Gastroesophageal sphincter (tissue), 4 donors: ENCODE measurements around the gene COL20A1. TPM values are rescaled to one million over a fixed set of nuclear protein-coding genes. Genes with fewer than 3 reads are reported as not detected.

Experiments
- ATAC-seq: fragments of 150-250 bp; one replicate; pipeline ENCODE4 v1.9.1; 2016; ENCODE audit warnings: mild to moderate bottlenecking, moderate library complexity
- H3K27ac ChIP-seq, 4 donors: fragments of 200-600 bp; sonication (generic) in 3 of 4; 1 replicate in 3 of 4; 2 replicates in 1 of 4; pipeline ENCODE4 v1.5.1; 2016 to 2019
- H3K27me3 ChIP-seq: fragments of 200-600 bp; sonication (generic); one replicate; pipeline ENCODE4 v1.5.1; 2019
- H3K36me3 ChIP-seq, 2 donors: fragments of 200-600 bp; sonication (generic); one replicate each; pipeline ENCODE4 v1.5.1; 2019; ENCODE audit warnings: control low read depth in 1 of 2
- H3K4me1 ChIP-seq, 3 donors: fragments of 200-600 bp; sonication (generic); 1 replicate in 2 of 3; 2 replicates in 1 of 3; pipeline ENCODE4 v1.5.1; 2016 to 2019; ENCODE audit warnings: control low read depth in 2 of 3
- H3K4me3 ChIP-seq, 2 donors: fragments of 200-600 bp; sonication (generic); one replicate each; pipeline ENCODE4 v1.5.1; 2019; ENCODE audit warnings: mild to moderate bottlenecking in 1 of 2, moderate library complexity in 1 of 2
- H3K9me3 ChIP-seq, 3 donors: fragments of 200-600 bp; sonication (generic); one replicate each; pipeline ENCODE4 v1.5.1; 2017 to 2019; ENCODE audit warnings: control low read depth in 2 of 3
- EP300 ChIP-seq: sonication (generic); formaldehyde crosslinking; IDR thresholded peaks from one replicate; pipeline ENCODE4 v1.6.1; 2017; ENCODE audit warnings: antibody characterized with exemption, mild to moderate bottlenecking
- POLR2A ChIP-seq, 2 donors: fragments of 450-650 bp; IDR thresholded peaks; one replicate each; pipeline ENCODE4 v1.6.1; 2017; ENCODE audit warnings: antibody characterized with exemption in 2 of 2, mild to moderate bottlenecking in 2 of 2, moderate library complexity in 1 of 2
- POLR2AphosphoS5 ChIP-seq: sonication (generic); formaldehyde crosslinking; IDR thresholded peaks from one replicate; pipeline ENCODE4 v1.6.1; 2017; ENCODE audit warnings: antibody characterized with exemption
- WGBS, 2 donors: methylation state at CpG; one replicate each; pipeline ENCODE4 v1.1.5; 2018; ENCODE audit warnings: low coverage in 1 of 2; 5-methylcytosine and 5-hydroxymethylcytosine counted together
- total RNA-seq, 4 donors: library from RNA; depleted of rRNA; stranded (reverse); fragments of >200 nt; gene quantifications; one replicate each; pipeline ENCODE4 v1.1.0, GENCODE V29; 2016
- TF ChIP-seq, protein P1 (sequence below), 4 experiments: fragments of 200-600 bp in 2 of 4; fragments of 450-650 bp in 2 of 4; sonication (generic) in 1 of 4; IDR thresholded peaks; one replicate each; pipeline ENCODE4 v1.5.1; 2017 to 2019; ENCODE audit warnings: antibody characterized with exemption in 4 of 4, mild to moderate bottlenecking in 2 of 4, moderate library complexity in 2 of 4

Gene COL20A1
- total RNA-seq, 4 donors from 2014 or later: not detected

DNA sequence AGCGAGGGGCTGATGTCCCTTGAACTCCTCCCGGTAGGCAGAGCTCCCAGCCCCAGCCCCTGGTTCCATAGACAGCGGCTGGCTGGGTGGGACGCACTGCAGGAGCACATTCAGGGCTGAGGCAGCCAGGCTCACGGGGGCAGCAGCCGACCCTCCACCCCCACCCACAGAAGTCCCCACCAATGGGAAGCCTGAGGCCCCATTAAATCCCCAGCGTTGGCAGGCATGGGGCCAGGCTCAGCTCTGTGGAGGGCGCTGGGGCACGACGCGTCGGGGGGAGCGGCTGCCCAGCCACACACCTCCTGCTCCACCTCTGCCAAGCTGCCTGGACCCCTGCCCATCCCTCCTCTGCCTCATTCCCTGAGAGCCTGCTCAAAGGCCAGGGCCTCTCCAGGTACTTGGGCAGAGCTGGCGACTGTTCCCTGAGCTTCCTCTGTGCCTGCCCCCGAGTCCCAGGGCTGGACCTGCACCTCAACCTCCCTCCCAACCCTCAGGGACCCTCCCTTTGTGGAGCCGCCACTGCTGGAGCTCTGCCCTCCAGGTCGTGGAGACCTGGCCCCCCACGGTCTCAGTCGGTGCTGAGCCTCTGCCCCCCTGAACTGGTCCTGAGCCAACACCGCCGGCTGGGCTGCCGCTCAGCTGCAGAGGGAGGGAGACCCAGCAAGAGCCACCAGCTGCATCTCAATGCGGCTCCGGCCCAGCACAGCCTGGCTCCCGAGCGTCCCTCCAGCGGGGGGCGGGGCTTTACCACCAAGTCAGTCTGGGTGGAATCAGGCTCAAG is 59.0 kb downstream of the COL20A1 start:
- TF ChIP-seq, protein P1, sequence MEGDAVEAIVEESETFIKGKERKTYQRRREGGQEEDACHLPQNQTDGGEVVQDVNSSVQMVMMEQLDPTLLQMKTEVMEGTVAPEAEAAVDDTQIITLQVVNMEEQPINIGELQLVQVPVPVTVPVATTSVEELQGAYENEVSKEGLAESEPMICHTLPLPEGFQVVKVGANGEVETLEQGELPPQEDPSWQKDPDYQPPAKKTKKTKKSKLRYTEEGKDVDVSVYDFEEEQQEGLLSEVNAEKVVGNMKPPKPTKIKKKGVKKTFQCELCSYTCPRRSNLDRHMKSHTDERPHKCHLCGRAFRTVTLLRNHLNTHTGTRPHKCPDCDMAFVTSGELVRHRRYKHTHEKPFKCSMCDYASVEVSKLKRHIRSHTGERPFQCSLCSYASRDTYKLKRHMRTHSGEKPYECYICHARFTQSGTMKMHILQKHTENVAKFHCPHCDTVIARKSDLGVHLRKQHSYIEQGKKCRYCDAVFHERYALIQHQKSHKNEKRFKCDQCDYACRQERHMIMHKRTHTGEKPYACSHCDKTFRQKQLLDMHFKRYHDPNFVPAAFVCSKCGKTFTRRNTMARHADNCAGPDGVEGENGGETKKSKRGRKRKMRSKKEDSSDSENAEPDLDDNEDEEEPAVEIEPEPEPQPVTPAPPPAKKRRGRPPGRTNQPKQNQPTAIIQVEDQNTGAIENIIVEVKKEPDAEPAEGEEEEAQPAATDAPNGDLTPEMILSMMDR (IDR thresholded peaks at IDR 0.05): no peak
- TF ChIP-seq POLR2AphosphoS5: no peak
- no peak for TF ChIP-seq POLR2A (IDR thresholded peaks at IDR 0.05)
- TF ChIP-seq EP300: no peak
- H3K9me3 ChIP-seq: no peaks in the 10 kb centered on the region
- H3K36me3 ChIP-seq: no peaks in the 10 kb centered on the region
- no peak overlapping the region for H3K4me3 ChIP-seq
- peaks cover 0 to 13% (median 0%) of the 10 kb centered on the region in 3 donors for H3K4me1 ChIP-seq
- H3K27ac ChIP-seq: no peak overlapping the region
- WGBS, 2 donors: 70% methylated on average over 2 of the region's 28 CpGs; no CpG with 5 or more reads in 1 of the 2 donors
- no peak for ATAC-seq
- peaks cover 79% of the 10 kb centered on the region for H3K27me3 ChIP-seq

DNA sequence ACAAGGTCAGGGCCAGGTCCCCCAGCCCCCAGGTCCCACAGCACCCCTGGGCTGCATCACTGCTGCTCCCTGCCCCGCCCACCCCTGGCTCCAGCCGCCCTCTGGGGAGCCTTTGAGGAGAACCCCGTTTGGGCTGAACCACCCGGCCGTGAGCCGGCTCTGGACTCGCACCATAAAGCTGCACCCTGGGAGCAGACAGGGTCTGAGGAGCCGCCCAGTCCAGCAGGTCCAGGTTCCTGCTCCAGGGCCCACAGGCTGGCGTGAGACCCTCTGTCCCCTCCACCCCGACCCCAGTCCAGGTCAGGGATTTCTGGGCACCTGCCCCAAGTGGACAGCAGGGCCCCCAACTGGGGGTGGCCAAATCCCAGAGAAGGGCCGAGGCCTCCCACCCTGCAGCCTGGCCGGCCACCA is 59.8 kb downstream of the COL20A1 start:
- Histone ChIP-seq H3K27me3 (peaks cover 78% of the 10 kb centered on the region), H3K4me1 (peaks cover 0 to 13% (median 0%) of the 10 kb centered on the region in 3 donors), H3K27ac (no peak overlapping the region), H3K36me3 (no peaks in the 10 kb centered on the region), H3K4me3 (no peak overlapping the region), H3K9me3 (no peaks in the 10 kb centered on the region)
- 67% methylated on average over 1 of the region's 12 CpGs; no CpG with 5 or more reads in 1 of the 2 donors for WGBS, 2 donors
- no peak for TF ChIP-seq POLR2A (IDR thresholded peaks at IDR 0.05)
- TF ChIP-seq, protein P1 (IDR thresholded peaks at IDR 0.05): no peak
- TF ChIP-seq POLR2AphosphoS5: no peak
- no peak for TF ChIP-seq EP300
- no peak for ATAC-seq

DNA sequence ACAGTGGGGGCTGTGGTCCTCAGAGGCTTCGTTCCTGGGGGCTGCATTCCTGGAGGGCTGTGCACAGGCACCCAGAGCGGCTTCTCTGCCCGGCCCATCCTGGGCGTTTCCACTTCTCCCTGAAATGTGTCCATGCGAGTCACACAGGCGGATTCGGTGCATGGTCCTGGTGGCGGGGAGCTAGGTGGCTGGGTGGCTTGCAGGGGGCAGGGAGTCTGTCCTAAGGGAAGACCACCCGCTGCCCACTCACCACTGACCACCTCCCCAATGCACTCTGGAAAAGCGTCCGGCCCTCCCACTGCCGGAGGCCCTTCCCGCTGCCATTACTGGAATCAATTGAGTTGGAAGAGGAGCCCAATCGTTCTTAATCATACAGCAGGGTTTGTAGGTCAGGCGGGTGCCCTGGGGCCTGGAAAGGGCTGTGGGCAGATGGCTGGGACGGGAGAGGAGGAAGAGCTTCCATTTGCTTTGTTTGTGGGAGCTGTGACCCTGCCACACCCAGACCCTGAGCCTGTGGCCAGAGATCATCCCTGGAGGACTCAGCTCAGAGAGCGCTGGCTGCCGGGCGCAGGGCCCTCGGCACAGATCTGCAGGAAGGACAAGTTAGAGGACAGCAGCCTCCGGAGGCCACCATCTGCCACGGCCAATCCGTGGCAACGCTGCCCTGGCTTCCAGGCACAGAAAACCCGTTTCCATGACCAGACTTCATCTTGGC is 61.8 kb downstream of the COL20A1 start:
- peaks cover 0 to 13% (median 0%) of the 10 kb centered on the region in 3 donors for H3K4me1 ChIP-seq
- H3K27me3 ChIP-seq: peaks cover 78% of the 10 kb centered on the region
- H3K36me3 ChIP-seq: no peaks in the 10 kb centered on the region
- ATAC-seq: no peak
- H3K9me3 ChIP-seq: no peaks in the 10 kb centered on the region
- 97 to 100% methylated on average over 1 to 7 of the region's 25 CpGs for WGBS, 2 donors
- no peak overlapping the region for H3K27ac ChIP-seq
- H3K4me3 ChIP-seq: no peak overlapping the region
- no peak for TF ChIP-seq EP300
- no peak for TF ChIP-seq POLR2AphosphoS5
- no peak for TF ChIP-seq POLR2A (IDR thresholded peaks at IDR 0.05)
- TF ChIP-seq, protein P1 (IDR thresholded peaks at IDR 0.05): no peak

DNA sequence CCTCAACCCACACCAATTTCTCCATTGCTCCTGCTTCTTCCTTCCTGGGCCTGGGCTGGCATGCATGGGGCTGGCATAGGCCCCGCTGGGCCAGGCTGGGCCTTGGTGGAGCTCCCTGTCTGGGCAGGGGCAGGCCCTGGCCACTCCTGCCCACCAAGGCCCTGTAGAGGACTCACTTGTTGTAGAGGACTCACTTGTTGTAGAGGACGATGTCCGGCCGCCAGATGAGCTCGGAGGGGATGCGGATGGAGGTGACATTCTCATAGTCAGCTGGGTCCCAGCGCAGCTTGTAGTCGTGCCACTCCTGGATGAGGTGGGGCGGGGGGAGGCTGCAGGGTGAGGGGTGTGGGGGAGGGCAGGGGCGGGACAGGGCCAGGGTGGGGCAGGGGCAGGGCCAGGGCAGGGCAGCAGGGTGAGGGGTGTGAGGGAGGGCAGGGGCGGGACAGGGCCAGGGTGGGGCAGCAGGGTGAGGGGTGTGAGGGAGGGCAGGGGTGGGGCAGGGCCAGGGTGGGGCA is 62.9 kb downstream of the COL20A1 start:
- H3K27ac ChIP-seq: no peak overlapping the region
- peaks cover 87% of the 10 kb centered on the region for H3K27me3 ChIP-seq
- peaks cover 0 to 18% (median 0%) of the 10 kb centered on the region in 3 donors for H3K4me1 ChIP-seq
- H3K36me3 ChIP-seq: no peaks in the 10 kb centered on the region
- no peak overlapping the region for H3K4me3 ChIP-seq
- no peak for ATAC-seq
- whole genome bisulfite sequencing, 2 donors: no CpG with 5 or more reads among the region's 11 CpGs
- TF ChIP-seq POLR2A (IDR thresholded peaks at IDR 0.05) (no peak), POLR2AphosphoS5 (no peak), EP300 (no peak)
- TF ChIP-seq, protein P1 (IDR thresholded peaks at IDR 0.05): no peak
- H3K9me3 ChIP-seq: no peaks in the 10 kb centered on the region
